BJ (cell line): ENCODE measurements around the gene SPN. TPM values are rescaled to one million over a fixed set of nuclear protein-coding genes. Genes with fewer than 3 reads are reported as not detected.
A peak's percentile ranks its signal among the peaks of the same experiment; 100 is the strongest.

Experiments used
- CTCF ChIA-PET: fragments of 350-600 bp; formaldehyde crosslinking; extraction: SDS; loops from one replicate; lab custom pipeline; 2021; ENCODE audit warnings: antibody characterized with exemption, inconsistent platforms; lab: Yijun Ruan, JAX
- POLR2A ChIA-PET: fragments of 300-600 bp; sonication (Branson Sonifier 250); formaldehyde crosslinking; extraction: SDS; loops from one replicate; lab custom pipeline; 2021; ENCODE audit warnings: antibody characterized with exemption; lab: Charles Lee
- DNase-seq: peaks from one replicate; pipeline ENCODE4 v3.0.0-alpha.2; 2011; ENCODE audit warnings: low read depth
- H3K27me3 ChIP-seq: 2 replicates; pipeline ENCODE4 v1.6.0; 2011; ENCODE audit warnings: low read length; ENCODE audit not compliant: control insufficient read depth, insufficient read depth
- H3K36me3 ChIP-seq: 2 replicates; pipeline ENCODE4 v1.5.1; 2011; ENCODE audit warnings: low read length; ENCODE audit not compliant: control insufficient read depth, insufficient read depth
- H3K4me3 ChIP-seq: 2 replicates; pipeline ENCODE4 v1.5.1; 2011; ENCODE audit warnings: low read depth, mild to moderate bottlenecking, control low read depth, low read length
- CTCF ChIP-seq: IDR thresholded peaks from 2 replicates; pipeline ENCODE4 v1.5.1; 2011; ENCODE audit warnings: low read depth, mild to moderate bottlenecking, control low read depth, inconsistent platforms, low read length, moderate library complexity; ENCODE audit not compliant: insufficient read depth
- polyA plus RNA-seq: library from polyadenylated mRNA; depleted of rRNA; stranded (reverse); fragments of >200 nt; gene quantifications from 2 replicates; pipeline ENCODE4 v1.2.3, GENCODE V29; 2011

Gene SPN
- polyA plus RNA-seq, 1 experiment, result not detected

DNA sequence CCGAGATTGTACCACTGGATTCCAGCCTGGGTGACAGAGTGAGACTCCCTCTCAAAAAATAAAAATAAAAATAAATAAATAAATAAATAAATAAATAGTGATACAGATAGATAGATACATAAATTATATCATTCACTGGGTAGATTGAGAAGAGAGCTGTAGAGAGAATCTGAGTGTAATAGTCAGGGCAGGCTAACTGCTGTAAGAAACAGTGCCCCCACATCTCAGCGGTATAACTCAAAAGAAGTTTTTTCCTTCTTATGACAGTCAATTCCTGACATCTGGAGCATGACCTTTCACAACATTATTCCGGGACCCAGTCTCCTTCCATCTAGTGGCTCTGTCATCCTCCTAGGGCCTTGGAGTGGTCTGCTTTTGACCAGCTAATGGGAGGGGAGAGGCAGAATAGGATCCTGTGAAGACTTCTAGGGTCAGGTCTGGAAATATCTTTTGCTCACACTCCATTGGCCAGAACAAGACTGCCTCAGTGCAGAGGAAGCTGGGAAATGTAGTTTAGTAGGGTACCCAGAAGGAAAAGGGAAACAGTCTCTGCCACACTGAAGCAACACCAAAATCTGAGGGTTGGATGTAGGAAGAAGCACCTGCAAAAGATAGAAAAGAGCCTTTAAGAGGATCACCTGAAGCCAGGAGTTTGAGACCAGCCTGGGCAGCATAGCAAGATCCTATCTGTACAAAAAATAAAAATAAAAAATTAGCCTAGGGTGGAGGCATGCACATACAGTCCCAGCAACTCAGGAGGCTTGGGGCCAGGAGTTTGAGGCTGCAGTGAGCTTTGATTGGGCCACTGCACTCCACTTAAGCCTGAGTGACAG is 13.0 kb downstream of the SPN start:
- no peaks in the 10 kb centered on the region for H3K27me3 ChIP-seq
- no peak overlapping the region for H3K4me3 ChIP-seq
- ChIA-PET CTCF (interaction anchor here (1.0 to 1.1 kb wide), 2 partner anchors 12 to 25 kb away, joined by 3 read pairs; no protein-coding TSS in a partner anchor), POLR2A (no interaction called here)
- H3K36me3 ChIP-seq, result no peaks in the 10 kb centered on the region
- DNase-seq, result no peak
- TF ChIP-seq CTCF, result no peak

DNA sequence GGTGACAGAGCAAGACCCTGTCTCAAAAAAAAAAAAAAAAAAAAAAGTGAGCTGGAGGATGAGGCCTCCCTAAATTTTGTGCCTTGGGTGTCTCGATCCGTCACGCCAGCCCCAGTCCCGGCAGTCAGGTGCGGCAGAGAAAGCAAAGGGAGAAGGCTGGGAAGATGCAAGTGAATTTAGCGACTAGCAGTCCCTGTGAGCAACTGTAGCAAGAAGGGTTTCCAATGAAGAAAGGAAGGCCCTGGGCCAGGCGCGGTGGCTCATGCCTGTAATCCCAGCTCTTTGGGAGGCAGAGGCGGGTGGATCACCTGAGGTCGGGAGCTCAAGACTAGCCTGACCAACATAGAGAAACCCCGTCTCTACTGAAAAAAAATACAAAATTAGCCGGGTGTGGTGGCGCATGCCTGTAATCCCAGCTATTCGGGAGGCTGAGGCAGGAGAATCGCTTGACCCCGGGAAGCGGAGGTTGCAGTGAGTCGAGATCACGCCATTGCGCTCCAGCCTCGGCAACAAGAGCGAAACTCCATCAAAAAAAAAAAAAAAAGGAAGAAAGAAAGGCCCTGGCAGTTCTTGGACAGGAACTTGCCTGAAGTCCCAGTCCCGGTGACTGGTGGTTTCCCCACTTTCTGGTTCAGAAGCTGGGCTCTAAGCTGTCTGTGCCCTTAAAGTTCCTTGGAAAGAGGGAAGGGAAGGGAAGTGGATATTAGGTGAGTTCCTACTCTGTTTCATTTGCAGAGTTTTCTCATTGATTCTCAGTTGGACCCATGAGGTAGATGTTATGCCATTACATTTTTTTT is 14.1 kb downstream of the SPN start:
- ChIA-PET CTCF (no interaction called here), POLR2A (no interaction called here)
- no peaks in the 10 kb centered on the region for H3K36me3 ChIP-seq
- no peak overlapping the region for H3K4me3 ChIP-seq
- no peak for DNase-seq
- no peak for TF ChIP-seq CTCF
- H3K27me3 ChIP-seq, result no peaks in the 10 kb centered on the region

GRCh38 chr16:29678691-29679267 is 15.7 kb downstream of the SPN start, which contains the start of gene QPRT:
QPRT (plus strand) TSS chr16:29679180; CDS start chr16:29679198, 18 bp downstream.
- peak within 1 kb of the TSS; percentile 10 for H3K4me3 ChIP-seq
- ChIA-PET CTCF (interaction anchor here (0.7 to 1.4 kb wide), 4 partner anchors 12 to 51 kb away, joined by 3 to 4 read pairs (median 3); no protein-coding TSS in a partner anchor), POLR2A (no interaction called here)
- no peaks in the 10 kb centered on the region for H3K27me3 ChIP-seq
- DNase-seq, result no peak
- H3K36me3 ChIP-seq, result no peaks in the 10 kb centered on the region
- TF ChIP-seq CTCF, result no peak

DNA sequence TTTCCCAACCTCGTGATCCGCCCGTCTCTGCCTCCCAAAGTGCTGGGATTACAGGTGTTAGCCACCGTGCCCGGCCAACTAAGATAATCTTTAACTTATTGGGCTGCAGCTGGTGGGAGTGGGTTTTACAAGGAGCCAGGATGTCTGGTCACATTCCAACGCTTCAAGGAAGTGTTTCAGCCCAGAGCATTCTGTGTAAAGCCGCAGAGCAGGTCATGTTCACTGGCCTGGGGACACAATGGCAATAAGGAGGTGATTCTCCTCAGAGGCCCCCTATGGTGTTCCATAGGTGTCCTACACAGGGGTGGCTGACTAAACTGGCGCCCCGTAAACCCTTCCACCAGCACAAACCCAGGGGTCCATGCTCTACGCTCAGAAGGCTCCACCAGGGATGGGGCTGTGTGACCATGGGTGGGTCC is 17.1 kb downstream of the SPN start:
- POLR2A ChIA-PET, result no interaction called here
- H3K27me3 ChIP-seq, result no peaks in the 10 kb centered on the region

More for the DNA sequence above, 17.1 kb downstream of the SPN start:
- no peak for DNase-seq
- Histone ChIP-seq H3K4me3 (no peak overlapping the region), H3K36me3 (no peaks in the 10 kb centered on the region)
- CTCF ChIA-PET, result no interaction called here
- no peak for TF ChIP-seq CTCF
